B cell (primary cell): ENCODE data around the gene TAGLN3. TPM values are rescaled to one million over a fixed set of nuclear protein-coding genes. Genes with fewer than 3 reads are reported as not detected.

Experiments
- ATAC-seq: fragments of 200-7000 bp; cut with Tn5 transposase; one replicate; pipeline ENCODE4 v1.10.0; 2021; ENCODE audit warnings: low read depth, mild to moderate bottlenecking, moderate number of reproducible peaks, moderate library complexity
- CTCF ChIA-PET: fragments of 350-600 bp; sonication (Branson Sonifier 250); formaldehyde crosslinking; loops from one replicate; lab custom pipeline; 2021; ENCODE audit warnings: antibody characterized with exemption, inconsistent platforms; lab: Charles Lee
- POLR2A ChIA-PET: fragments of 350-600 bp; sonication (Branson Sonifier 250); formaldehyde crosslinking; loops from one replicate; lab custom pipeline; 2021; ENCODE audit warnings: antibody characterized with exemption; lab: Charles Lee
- DNase-seq: peaks from one replicate; pipeline ENCODE4 v3.0.0; 2013
- H2AFZ ChIP-seq: 2 replicates; pipeline ENCODE4 v1.6.1; 2012; ENCODE audit warnings: mild to moderate bottlenecking, low read depth, low read length; ENCODE audit not compliant: insufficient read depth, poor library complexity, severe bottlenecking
- H3K27ac ChIP-seq, 2 donors: 1 replicate in 1 of 2; 2 replicates in 1 of 2; pipeline ENCODE4 v1.5.1; 2012 to 2013; ENCODE audit warnings: low read length in 2 of 2, mild to moderate bottlenecking in 2 of 2, moderate library complexity in 1 of 2
- H3K27me3 ChIP-seq, 4 experiments: fragments of 200-600 bp in 1 of 4; sonication (generic) in 1 of 4; replicated peaks in 1 of 4; 1 replicate in 2 of 4; 2 replicates in 2 of 4; pipeline versions ENCODE4 v1.6.1 to v1.7.0; 2013 to 2016; ENCODE audit warnings: low read length in 3 of 4, mild to moderate bottlenecking in 2 of 4, mixed read lengths in 1 of 4, moderate library complexity in 1 of 4; ENCODE audit not compliant: insufficient read depth in 4 of 4, control insufficient read depth in 3 of 4; ENCODE audit errors: control extremely low read depth in 1 of 4
- H3K36me3 ChIP-seq, 2 experiments: replicated peaks in 1 of 2; 1 replicate in 1 of 2; 2 replicates in 1 of 2; pipeline versions ENCODE4 v1.6.1 to v1.7.1; 2013; ENCODE audit warnings: low read length in 1 of 2; ENCODE audit not compliant: insufficient read depth in 2 of 2, control insufficient read depth in 1 of 2; ENCODE audit errors: control extremely low read depth in 1 of 2, extremely low read depth in 1 of 2
- H3K4me1 ChIP-seq, 2 donors: fragments of 200-600 bp in 1 of 2; sonication (generic) in 1 of 2; 1 replicate in 1 of 2; 2 replicates in 1 of 2; pipeline versions ENCODE4 v1.5.1 to v1.6.1; 2013 to 2017; ENCODE audit warnings: low read length in 2 of 2; ENCODE audit not compliant: control insufficient read depth in 2 of 2, insufficient read depth in 2 of 2
- H3K4me2 ChIP-seq: replicated peaks from 2 replicates; pipeline ENCODE3; 2012; ENCODE audit warnings: mild to moderate bottlenecking, low read depth, low read length; ENCODE audit not compliant: poor library complexity, severe bottlenecking
- H3K4me3 ChIP-seq, 5 experiments: fragments of 200-600 bp in 1 of 5; sonication (generic) in 1 of 5; 1 replicate in 3 of 5; 2 replicates in 2 of 5; pipeline versions ENCODE4 v1.5.1 to v1.7.0; 2011 to 2016; ENCODE audit warnings: low read length in 4 of 5, mild to moderate bottlenecking in 4 of 5, low read depth in 2 of 5, control low read depth in 1 of 5, moderate library complexity in 1 of 5; ENCODE audit not compliant: insufficient read depth in 1 of 5; ENCODE audit errors: control extremely low read depth in 1 of 5, extremely low read depth in 1 of 5
- H3K79me2 ChIP-seq: fragments of 200-600 bp; sonication (generic); one replicate; pipeline ENCODE4 v1.6.0; 2016; ENCODE audit warnings: low read length; ENCODE audit not compliant: control insufficient read depth, insufficient read depth
- H3K9ac ChIP-seq: fragments of 200-600 bp; sonication (generic); 2 replicates; pipeline ENCODE4 v1.6.1; 2017; ENCODE audit warnings: mild to moderate bottlenecking, low read length, moderate library complexity
- H3K9me3 ChIP-seq, 3 donors: one replicate each; pipeline versions ENCODE4 v1.6.1 to v1.7.1; 2013; ENCODE audit warnings: low read length in 2 of 3; ENCODE audit not compliant: control insufficient read depth in 2 of 3, insufficient read depth in 1 of 3; ENCODE audit errors: control extremely low read depth in 1 of 3
- H4K20me1 ChIP-seq: 2 replicates; pipeline ENCODE4 v1.6.0; 2012; ENCODE audit warnings: mild to moderate bottlenecking, low read length; ENCODE audit not compliant: insufficient read depth, control insufficient read depth, poor library complexity, severe bottlenecking
- H3K27ac Mint-ChIP-seq: one replicate; pipeline ENCODE4 v1.8.0; 2021; ENCODE audit warnings: mixed read lengths
- H3K27me3 Mint-ChIP-seq: one replicate; pipeline ENCODE4 v1.8.0; 2021; ENCODE audit warnings: mixed read lengths
- H3K4me1 Mint-ChIP-seq: one replicate; pipeline ENCODE4 v1.8.0; 2021; ENCODE audit warnings: mixed read lengths
- H3K4me3 Mint-ChIP-seq: one replicate; pipeline ENCODE4 v1.8.0; 2021; ENCODE audit warnings: mixed read lengths
- H3K9me3 Mint-ChIP-seq: one replicate; pipeline ENCODE4 v1.8.0; 2022; ENCODE audit warnings: mixed read lengths; ENCODE audit not compliant: insufficient read depth
- EZH2 ChIP-seq: IDR thresholded peaks from 2 replicates; pipeline ENCODE4 v1.6.1; 2012; ENCODE audit warnings: borderline replicate concordance, low read depth, mild to moderate bottlenecking, moderate library complexity, low read length; ENCODE audit not compliant: insufficient read depth, poor library complexity, severe bottlenecking
- WGBS: methylation state at CpG from one replicate; pipeline ENCODE4 v1.1.5; 2013; ENCODE audit warnings: missing lambda C conversion rate; ENCODE audit not compliant: insufficient coverage; 5-methylcytosine and 5-hydroxymethylcytosine counted together
- intact Hi-C: fragments of 100-400 bp; cut with micrococcal nuclease; formaldehyde crosslinking; loops from one replicate; pipeline ENCODE4 v1.10.0; 2022
- polyA plus RNA-seq: library from polyadenylated mRNA; depleted of rRNA; stranded (reverse); fragments of >200 nt; gene quantifications from 2 replicates; pipeline ENCODE4 v1.2.3, GENCODE V29; 2012
- total RNA-seq, 2 donors: library from RNA; stranded (reverse); fragments of 120-200 nt in 1 of 2; gene quantifications; 1 replicate in 1 of 2; 2 replicates in 1 of 2; pipeline versions ENCODE4 v1.2.3 to v1.2.4, GENCODE V29; 2013 to 2022
- TF ChIP-seq, protein P1 (sequence below): fragments of 200-600 bp; IDR thresholded peaks from one replicate; pipeline ENCODE4 v1.8.0; 2022; ENCODE audit warnings: antibody characterized with exemption, mild to moderate bottlenecking

Gene TAGLN3
- total and polyA plus RNA-seq, 2 donors (not counting 1 experiment from before 2014, with no cell fraction given), result not detected

- no peaks in the 10 kb centered on the region for H4K20me1 ChIP-seq
- H3K79me2 ChIP-seq, result no peaks in the 10 kb centered on the region
- peaks cover 12 to 16% of the 10 kb centered on the region in 2 donors for H3K4me1 ChIP-seq
- peaks cover 16% of the 10 kb centered on the region for H3K4me1 Mint-ChIP-seq
- H3K4me3 Mint-ChIP-seq, result no peak overlapping the region
- DNase-seq, result no peak
- H3K36me3 ChIP-seq, result no peaks in the 10 kb centered on the region
- 92% methylated on average over 5 of the region's 8 CpGs for WGBS
- H3K27ac Mint-ChIP-seq, result no peak overlapping the region
- H3K27me3 Mint-ChIP-seq, result peaks cover 11% of the 10 kb centered on the region
- peaks cover 0 to 22% (median 6%) of the 10 kb centered on the region in 4 experiments for H3K27me3 ChIP-seq
- no peak overlapping the region for H3K9ac ChIP-seq
- intact Hi-C loops, result no loop called here
- no peak overlapping the region for H3K4me3 ChIP-seq
- H3K4me2 ChIP-seq, result no peak overlapping the region
- no peak overlapping the region for H2AFZ ChIP-seq
- TF ChIP-seq EZH2, result no peak
- TF ChIP-seq, protein P1, sequence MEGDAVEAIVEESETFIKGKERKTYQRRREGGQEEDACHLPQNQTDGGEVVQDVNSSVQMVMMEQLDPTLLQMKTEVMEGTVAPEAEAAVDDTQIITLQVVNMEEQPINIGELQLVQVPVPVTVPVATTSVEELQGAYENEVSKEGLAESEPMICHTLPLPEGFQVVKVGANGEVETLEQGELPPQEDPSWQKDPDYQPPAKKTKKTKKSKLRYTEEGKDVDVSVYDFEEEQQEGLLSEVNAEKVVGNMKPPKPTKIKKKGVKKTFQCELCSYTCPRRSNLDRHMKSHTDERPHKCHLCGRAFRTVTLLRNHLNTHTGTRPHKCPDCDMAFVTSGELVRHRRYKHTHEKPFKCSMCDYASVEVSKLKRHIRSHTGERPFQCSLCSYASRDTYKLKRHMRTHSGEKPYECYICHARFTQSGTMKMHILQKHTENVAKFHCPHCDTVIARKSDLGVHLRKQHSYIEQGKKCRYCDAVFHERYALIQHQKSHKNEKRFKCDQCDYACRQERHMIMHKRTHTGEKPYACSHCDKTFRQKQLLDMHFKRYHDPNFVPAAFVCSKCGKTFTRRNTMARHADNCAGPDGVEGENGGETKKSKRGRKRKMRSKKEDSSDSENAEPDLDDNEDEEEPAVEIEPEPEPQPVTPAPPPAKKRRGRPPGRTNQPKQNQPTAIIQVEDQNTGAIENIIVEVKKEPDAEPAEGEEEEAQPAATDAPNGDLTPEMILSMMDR, result no peak
- no peak overlapping the region for H3K27ac ChIP-seq
- ChIA-PET POLR2A (no interaction called here), CTCF (interaction anchor here (0.9 to 2.7 kb wide), 3 partner anchors 8 to 13 kb away, joined by 3 to 13 read pairs (median 4); no protein-coding TSS in a partner anchor)
- no peak for ATAC-seq
- H3K9me3 Mint-ChIP-seq, result no peaks in the 10 kb centered on the region
- no peaks in the 10 kb centered on the region for H3K9me3 ChIP-seq
Observed at GRCh38 chr3:112002096-112002971, 3.6 kb downstream of the TAGLN3 start.
